BLaER1 treated with 17β-estradiol and CSF1 and Interleukin-3, amounts not matched to agents 10 nM and 100 nM (cell line): ENCODE data around the gene YBX2.

Experiments used
- H3K27ac ChIP-seq, 11 experiments: shearing (Covaris generic); formaldehyde crosslinking; 2 replicates each; pipeline ENCODE4 v1.8.1; 2022
- H3K27me3 ChIP-seq, 11 experiments: shearing (Covaris generic); formaldehyde crosslinking; 2 replicates each; pipeline ENCODE4 v1.8.1; 2022
- H3K36me3 ChIP-seq, 11 experiments: shearing (Covaris generic); formaldehyde crosslinking; 2 replicates each; pipeline ENCODE4 v1.8.1; 2022
- H3K4me1 ChIP-seq, 10 experiments: shearing (Covaris generic); formaldehyde crosslinking; 2 replicates each; pipeline ENCODE4 v1.8.1; 2022
- H3K4me2 ChIP-seq, 11 experiments: shearing (Covaris generic); formaldehyde crosslinking; 2 replicates each; pipeline ENCODE4 v1.8.1; 2022
- H3K4me3 ChIP-seq, 10 experiments: shearing (Covaris generic); formaldehyde crosslinking; 2 replicates each; pipeline ENCODE4 v1.8.1; 2022
- H3K9ac ChIP-seq, 11 experiments: shearing (Covaris generic); formaldehyde crosslinking; 2 replicates each; pipeline ENCODE4 v1.8.1; 2022
- H3K9me3 ChIP-seq, 11 experiments: shearing (Covaris generic); formaldehyde crosslinking; replicated peaks in 1 of 11; 2 replicates each; pipeline ENCODE4 v1.8.1; 2022
- H4K20me1 ChIP-seq, 11 experiments: shearing (Covaris generic); formaldehyde crosslinking; 2 replicates each; pipeline ENCODE4 v1.8.1; 2022
- Cebpa-rat ChIP-seq, 11 experiments: shearing (Covaris generic); IDR thresholded peaks; 2 replicates each; pipeline ENCODE4 v1.8.1; 2022

Gene YBX2

DNA sequence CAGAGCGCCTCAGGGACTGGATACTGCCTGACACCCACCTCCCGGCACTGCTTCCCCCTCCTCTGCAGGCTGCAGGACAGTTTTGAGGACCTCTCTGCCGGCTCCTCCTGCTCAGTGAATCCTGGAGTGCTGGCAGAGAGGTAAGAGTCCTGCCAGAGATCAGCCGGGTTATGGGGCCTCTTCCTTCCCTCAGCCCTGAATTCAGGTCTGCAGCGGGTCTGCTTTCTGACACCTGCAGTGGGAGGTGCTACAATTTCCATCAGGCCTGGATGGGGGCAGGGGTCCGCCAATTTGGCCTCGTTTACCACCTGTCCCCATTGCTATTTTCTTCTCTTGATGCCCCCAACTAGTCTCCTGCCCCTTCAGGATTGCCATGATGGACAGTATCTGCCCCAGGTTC lies 37.7 kb upstream of the YBX2 start:
- peak overlapping the region in 5 of 11 experiments; percentile 3 to 51 (median 19); a peak in 4 of 22 replicates for H3K27ac ChIP-seq
- H3K4me1 ChIP-seq: peaks cover 57 to 83% (median 79%) of the 10 kb centered on the region in 10 experiments
- no peaks in the 10 kb centered on the region for H3K9me3 ChIP-seq
- peak overlapping the region; percentile 63 to 98 (median 93) for H3K4me2 ChIP-seq
- H3K27me3 ChIP-seq: no peaks in the 10 kb centered on the region
- peak overlapping the region in 1 of 10 experiments; percentile 24; a peak in 2 of 20 replicates for H3K4me3 ChIP-seq
- peaks cover 0 to 4% (median 0%) of the 10 kb centered on the region in 11 experiments; a peak in 1 of 22 replicates for H4K20me1 ChIP-seq
- no peak for TF ChIP-seq Cebpa-rat (IDR thresholded peaks at IDR 0.05)
- H3K9ac ChIP-seq: peak overlapping the region in 6 of 11 experiments; percentile 21 to 38 (median 24); a peak in 5 of 22 replicates
- H3K36me3 ChIP-seq: peaks cover 0 to 5% (median 0%) of the 10 kb centered on the region in 11 experiments; a peak in 7 of 22 replicates

DNA sequence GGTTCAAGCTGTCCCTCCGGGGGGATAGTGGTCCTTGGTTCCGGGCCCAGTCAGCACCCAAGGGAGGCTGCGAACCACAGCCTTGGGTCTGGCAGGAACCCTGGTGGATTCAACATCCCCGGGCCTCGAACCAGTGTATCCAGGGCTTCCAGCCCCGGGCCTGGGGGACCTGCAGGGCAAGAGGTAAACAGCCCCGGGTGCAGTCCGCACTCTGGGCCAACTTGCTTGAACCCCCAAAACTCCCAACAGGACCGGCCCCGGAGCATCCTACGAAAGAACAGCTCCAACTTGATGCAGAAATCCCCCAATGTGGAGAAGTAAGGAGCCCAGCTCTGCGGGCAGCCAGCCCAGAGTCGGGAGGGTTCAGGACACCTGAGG lies 36.2 kb upstream of the YBX2 start:
- peaks cover 0 to 4% (median 0%) of the 10 kb centered on the region in 11 experiments; a peak in 2 of 22 replicates for H4K20me1 ChIP-seq
- peak overlapping the region; percentile 67 to 96 (median 89); a peak in 21 of 22 replicates for H3K9ac ChIP-seq
- peak overlapping the region; percentile 88 to 99 (median 96) for H3K4me2 ChIP-seq
- H3K27me3 ChIP-seq: no peaks in the 10 kb centered on the region
- H3K9me3 ChIP-seq: no peaks in the 10 kb centered on the region
- peak overlapping the region; percentile 74 to 86 (median 82) for H3K4me3 ChIP-seq
- H3K27ac ChIP-seq: peak overlapping the region in 10 of 11 experiments; percentile 79 to 96 (median 90); a peak in 19 of 22 replicates
- peaks cover 9 to 20% (median 14%) of the 10 kb centered on the region in 11 experiments for H3K36me3 ChIP-seq
- H3K4me1 ChIP-seq: peaks cover 46 to 73% (median 64%) of the 10 kb centered on the region in 10 experiments
- no peak for TF ChIP-seq Cebpa-rat (IDR thresholded peaks at IDR 0.05)

DNA sequence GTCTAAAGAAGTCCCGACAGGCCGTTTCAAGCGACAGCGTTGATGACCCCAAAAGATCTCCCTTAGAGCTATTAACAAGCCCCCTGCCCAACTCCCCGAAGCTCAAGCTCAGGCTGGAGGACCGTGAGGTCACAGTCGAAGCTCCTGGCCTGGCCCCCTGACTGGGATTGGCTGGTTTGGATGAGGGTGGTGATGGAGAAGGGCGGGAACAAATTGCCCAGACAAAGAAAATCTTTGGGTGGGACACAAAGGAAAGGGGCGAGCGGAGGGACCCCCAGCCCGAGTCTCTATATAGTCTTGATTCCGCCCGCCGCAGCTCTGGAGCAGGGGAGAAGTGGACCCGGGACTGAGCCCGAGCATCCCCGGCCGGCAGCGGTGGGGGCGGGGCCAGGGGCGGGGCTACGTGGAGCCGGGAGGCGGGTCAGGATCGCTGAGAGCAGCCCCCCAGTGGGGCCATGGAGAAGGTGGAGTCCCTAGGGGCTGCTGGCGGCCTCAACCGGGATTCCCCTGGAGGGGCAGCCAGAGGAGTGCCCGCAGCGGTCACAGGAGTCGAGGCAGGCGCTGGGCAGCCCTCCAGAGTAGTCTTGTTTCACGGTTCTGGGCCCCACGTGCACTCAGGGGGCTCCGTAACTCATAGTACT lies 35.7 kb upstream of the YBX2 start:
- peak overlapping the region; percentile 74 to 86 (median 82) for H3K4me3 ChIP-seq
- H3K4me1 ChIP-seq: peaks cover 41 to 68% (median 59%) of the 10 kb centered on the region in 10 experiments
- peak overlapping the region; percentile 79 to 96 (median 90); a peak in 21 of 22 replicates for H3K27ac ChIP-seq
- H3K36me3 ChIP-seq: peaks cover 9 to 25% (median 19%) of the 10 kb centered on the region in 11 experiments
- peak overlapping the region; percentile 81 to 96 (median 89) for H3K9ac ChIP-seq
- peaks cover 0 to 4% (median 0%) of the 10 kb centered on the region in 11 experiments; a peak in 2 of 22 replicates for H4K20me1 ChIP-seq
- H3K4me2 ChIP-seq: peak overlapping the region; percentile 88 to 99 (median 96)
- H3K27me3 ChIP-seq: no peaks in the 10 kb centered on the region
- no peak for TF ChIP-seq Cebpa-rat (IDR thresholded peaks at IDR 0.05)
- no peaks in the 10 kb centered on the region for H3K9me3 ChIP-seq

DNA sequence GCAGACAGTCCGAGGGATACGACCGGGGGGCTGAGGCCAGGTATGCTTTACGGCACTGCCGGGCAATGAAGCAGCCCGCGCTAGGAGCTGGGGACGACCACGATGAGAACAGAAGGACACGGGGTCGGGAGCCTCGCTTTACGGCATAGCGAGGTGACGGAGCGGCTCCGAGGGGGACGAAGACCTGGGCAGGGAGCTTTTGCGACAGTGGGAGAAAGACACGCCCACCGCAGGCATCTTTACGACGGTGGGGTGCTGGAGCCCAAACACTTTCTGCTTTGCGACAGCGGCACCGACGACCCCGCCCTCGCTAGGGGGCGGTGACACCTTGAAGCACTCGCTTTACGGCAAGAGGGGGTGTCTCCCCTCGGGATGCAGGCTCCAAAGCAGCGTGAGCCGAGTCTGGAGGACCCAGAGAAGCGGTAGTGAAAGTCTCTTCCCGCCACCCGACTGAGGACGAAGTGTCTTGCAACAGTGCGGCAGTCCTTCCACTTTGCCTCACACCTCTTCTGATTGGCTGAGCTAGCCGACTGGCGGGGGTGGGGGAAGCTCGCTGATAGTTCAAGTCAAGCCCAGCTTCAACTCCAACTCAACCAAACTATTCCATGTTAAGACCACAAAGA lies 35.0 kb upstream of the YBX2 start:
- Histone ChIP-seq H4K20me1 (peaks cover 0 to 7% (median 0%) of the 10 kb centered on the region in 11 experiments; a peak in 2 of 22 replicates), H3K9me3 (no peaks in the 10 kb centered on the region), H3K27ac (peak overlapping the region; percentile 79 to 96 (median 90)), H3K27me3 (no peaks in the 10 kb centered on the region), H3K4me3 (peak overlapping the region; percentile 74 to 86 (median 82)), H3K36me3 (peaks cover 14 to 31% (median 23%) of the 10 kb centered on the region in 11 experiments), H3K4me1 (peaks cover 39 to 61% (median 53%) of the 10 kb centered on the region in 10 experiments), H3K9ac (peak overlapping the region; percentile 81 to 96 (median 89)), H3K4me2 (peak overlapping the region; percentile 88 to 99 (median 96))
- TF ChIP-seq Cebpa-rat (IDR thresholded peaks at IDR 0.05): peak in 4 of 11 experiments; percentile 41 to 45 (median 41); a peak in 5 of 22 replicates

DNA sequence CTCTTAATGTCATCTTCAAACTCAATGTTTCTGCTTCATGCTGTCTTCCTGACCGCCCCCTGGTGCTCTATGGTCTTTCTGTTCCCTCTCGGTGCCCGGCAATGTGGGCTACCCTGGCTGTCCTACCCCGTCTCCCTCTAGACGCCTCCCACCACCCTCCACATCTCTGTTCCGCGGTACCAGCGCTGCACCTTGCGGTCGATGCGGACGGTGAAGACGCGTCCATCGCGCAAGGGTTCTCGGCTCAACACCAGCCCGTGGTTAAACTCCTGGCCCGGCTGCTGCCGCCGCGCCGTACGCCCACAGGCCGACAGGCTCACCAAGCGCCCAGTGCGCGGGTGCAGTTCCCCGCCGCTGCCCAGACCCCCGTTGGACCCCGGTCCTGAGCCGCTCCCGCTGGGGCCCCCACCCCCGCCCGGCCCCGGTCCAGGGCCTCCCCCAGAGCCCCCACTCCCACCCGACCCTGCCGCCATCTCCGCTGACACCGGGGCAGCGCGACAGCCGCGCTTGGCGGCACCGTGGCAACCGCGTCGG lies 34.5 kb upstream of the YBX2 start, which contains the start of gene NEURL4:
TSS of gene NEURL4 (minus strand) at position 496 of the 534 bp plus-strand sequence. CDS start at position 473, 23 bp downstream.
- Histone ChIP-seq H3K36me3 (peaks cover 18 to 37% (median 29%) of the 10 kb centered on the region in 11 experiments), H4K20me1 (peaks cover 0 to 10% (median under 1%) of the 10 kb centered on the region in 11 experiments; a peak in 3 of 22 replicates), H3K4me2 (peak within 1 kb of the TSS; percentile 88 to 99 (median 96)), H3K27me3 (no peaks in the 10 kb centered on the region), H3K4me1 (peaks cover 39 to 56% (median 47%) of the 10 kb centered on the region in 10 experiments), H3K9me3 (no peaks in the 10 kb centered on the region), H3K27ac (peak within 1 kb of the TSS; percentile 79 to 96 (median 90)), H3K4me3 (peak within 1 kb of the TSS; percentile 74 to 86 (median 82)), H3K9ac (peak within 1 kb of the TSS; percentile 81 to 96 (median 89))
- TF ChIP-seq Cebpa-rat (IDR thresholded peaks at IDR 0.05): no peak

DNA sequence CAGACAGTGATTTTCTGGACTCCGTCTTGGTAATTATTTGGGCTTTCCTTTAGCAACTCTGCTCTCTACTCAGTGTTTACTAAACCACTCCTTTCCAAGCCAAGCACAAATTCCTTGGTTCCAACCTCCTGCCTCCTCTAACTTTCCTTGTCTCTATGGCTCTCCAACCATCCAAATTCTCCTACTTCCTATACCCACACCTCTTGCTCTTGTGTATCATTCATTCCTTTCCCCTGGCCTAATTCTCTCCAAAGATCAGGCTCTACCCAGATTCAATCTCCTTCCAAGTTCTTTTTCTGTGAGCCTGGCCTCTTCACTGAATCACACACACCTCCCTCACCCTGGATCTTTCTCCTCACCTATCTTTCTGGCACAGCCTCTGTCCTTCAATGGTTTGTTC lies 33.6 kb upstream of the YBX2 start:
- Histone ChIP-seq H3K27me3 (no peaks in the 10 kb centered on the region), H3K36me3 (peaks cover 27 to 46% (median 38%) of the 10 kb centered on the region in 11 experiments), H3K4me1 (peaks cover 39 to 48% (median 41%) of the 10 kb centered on the region in 10 experiments), H3K9me3 (no peaks in the 10 kb centered on the region), H3K4me2 (peak overlapping the region; percentile 80 to 97 (median 88)), H3K4me3 (peak overlapping the region in 9 of 10 experiments; percentile 74 to 86 (median 84); a peak in 17 of 20 replicates), H3K27ac (peak overlapping the region in 7 of 11 experiments; percentile 10 to 96 (median 90); a peak in 9 of 22 replicates), H4K20me1 (peaks cover 0 to 17% (median 3%) of the 10 kb centered on the region in 11 experiments; a peak in 3 of 22 replicates), H3K9ac (peak overlapping the region; percentile 81 to 96 (median 89))
- TF ChIP-seq Cebpa-rat (IDR thresholded peaks at IDR 0.05): no peak

DNA sequence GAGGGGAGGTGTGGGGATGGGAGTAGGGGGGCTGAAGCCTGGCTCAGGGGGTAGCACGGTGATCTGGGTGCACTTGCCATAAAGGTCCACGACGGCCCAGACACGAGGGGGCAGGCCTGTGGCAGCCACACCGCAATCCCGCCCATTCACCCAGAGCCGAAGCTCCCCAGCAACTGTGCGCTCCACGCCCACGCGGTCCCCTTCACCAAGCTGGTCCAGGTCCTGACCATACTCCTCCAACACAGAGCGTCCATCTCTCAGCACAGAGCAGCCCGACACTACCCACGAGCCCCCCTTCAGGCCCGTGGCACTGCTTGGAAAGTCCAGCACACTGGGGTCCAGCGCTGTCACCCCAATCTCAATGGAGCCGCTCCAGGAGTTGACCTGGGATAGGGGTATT lies 33.1 kb upstream of the YBX2 start:
- H3K4me3 ChIP-seq: peak overlapping the region in 1 of 10 experiments; percentile 86; a peak in 3 of 20 replicates
- peaks cover 35 to 43% (median 37%) of the 10 kb centered on the region in 10 experiments for H3K4me1 ChIP-seq
- no peak for TF ChIP-seq Cebpa-rat (IDR thresholded peaks at IDR 0.05)
- H4K20me1 ChIP-seq: peaks cover 0 to 19% (median 4%) of the 10 kb centered on the region in 11 experiments; a peak in 3 of 22 replicates
- H3K36me3 ChIP-seq: peaks cover 32 to 51% (median 43%) of the 10 kb centered on the region in 11 experiments
- H3K9me3 ChIP-seq: no peaks in the 10 kb centered on the region
- H3K27ac ChIP-seq: peak overlapping the region in 2 of 11 experiments; percentile 10 to 90; a peak in 1 of 22 replicates
- no peaks in the 10 kb centered on the region for H3K27me3 ChIP-seq
- H3K9ac ChIP-seq: peak overlapping the region in 9 of 11 experiments; percentile 81 to 91 (median 89); a peak in 16 of 22 replicates
- peak overlapping the region; percentile 80 to 97 (median 88) for H3K4me2 ChIP-seq

DNA sequence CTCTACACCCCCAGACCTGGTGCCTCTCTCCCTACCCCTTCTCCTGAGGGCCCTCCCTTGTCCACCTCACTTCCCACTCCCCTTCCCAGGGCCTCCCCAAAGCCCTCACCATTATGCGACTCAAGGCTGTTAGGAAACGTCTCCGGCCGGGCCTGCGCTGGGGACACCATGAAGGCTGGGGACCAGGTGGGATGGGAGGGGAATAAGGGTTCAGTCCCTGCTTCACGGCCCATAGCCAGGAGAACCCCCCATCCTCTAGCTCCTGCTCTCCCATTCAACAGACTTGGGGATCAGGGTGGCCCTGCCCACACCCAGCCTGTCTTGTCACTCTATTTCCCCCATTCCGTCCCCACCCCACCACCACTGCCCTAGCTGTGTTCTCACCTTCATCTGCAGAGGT lies 32.6 kb upstream of the YBX2 start:
- Histone ChIP-seq H3K9me3 (no peaks in the 10 kb centered on the region), H3K27ac (no peak overlapping the region; a peak in 2 of 22 replicates), H4K20me1 (peaks cover 0 to 24% (median 4%) of the 10 kb centered on the region in 11 experiments; a peak in 3 of 22 replicates), H3K27me3 (no peaks in the 10 kb centered on the region), H3K4me2 (peak overlapping the region in 5 of 11 experiments; percentile 80 to 94 (median 86); a peak in 6 of 22 replicates), H3K9ac (peak overlapping the region in 8 of 11 experiments; percentile 8 to 91 (median 88); a peak in 10 of 22 replicates), H3K4me1 (peaks cover 30 to 38% (median 32%) of the 10 kb centered on the region in 10 experiments), H3K4me3 (no peak overlapping the region), H3K36me3 (peaks cover 36 to 55% (median 47%) of the 10 kb centered on the region in 11 experiments)
- no peak for TF ChIP-seq Cebpa-rat (IDR thresholded peaks at IDR 0.05)
